ENCODE data around the gene CPNE9. TPM values are rescaled to one million over a fixed set of nuclear protein-coding genes. Genes with fewer than 3 reads are reported as not detected.

The CPNE9 gene
- total and polyA plus RNA-seq, 7 donors = 0.05 TPM; not detected in 6

DNA sequence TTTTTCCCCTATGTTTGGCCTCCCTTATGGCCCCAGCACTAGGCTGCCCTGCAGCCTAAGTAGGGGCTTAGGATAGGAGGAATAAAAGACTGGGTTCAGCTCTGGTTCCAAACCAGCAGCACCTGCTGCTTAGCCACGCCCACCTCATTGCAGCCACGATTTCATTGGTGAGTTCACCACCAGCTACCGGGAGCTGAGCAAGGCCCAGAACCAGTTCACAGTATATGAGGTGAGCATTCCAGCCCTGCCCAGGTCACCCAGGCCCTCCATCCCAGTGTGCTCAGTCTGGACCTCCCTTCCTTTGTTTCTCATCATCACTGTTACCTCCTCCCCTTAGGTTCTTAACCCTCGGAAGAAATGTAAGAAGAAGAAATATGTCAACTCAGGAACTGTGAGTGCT is 11.5 kb downstream of the CPNE9 start:
- Histone ChIP-seq H3K4me1 (no peaks in the 10 kb centered on the region), H3K9me3 (no peaks in the 10 kb centered on the region), H3K27ac (no peak overlapping the region), H3K4me3 (no peak overlapping the region), H3K27me3 (ENCODE audit: insufficient read depth in 3 of 3, low read length in 2 of 3) (no peaks in the 10 kb centered on the region), H3K36me3 (ENCODE audit: insufficient read depth in 1 of 2, low read depth in 1 of 2) (no peaks in the 10 kb centered on the region)
- DNase-seq (no peak), ATAC-seq (no peak)
- intact Hi-C loops (cut with DNase I) = no loop called here
- WGBS, 3 donors = 14 to 29% (median 21%) methylated on average over 4 of the region's 4 CpGs
- TF ChIP-seq, protein P1, sequence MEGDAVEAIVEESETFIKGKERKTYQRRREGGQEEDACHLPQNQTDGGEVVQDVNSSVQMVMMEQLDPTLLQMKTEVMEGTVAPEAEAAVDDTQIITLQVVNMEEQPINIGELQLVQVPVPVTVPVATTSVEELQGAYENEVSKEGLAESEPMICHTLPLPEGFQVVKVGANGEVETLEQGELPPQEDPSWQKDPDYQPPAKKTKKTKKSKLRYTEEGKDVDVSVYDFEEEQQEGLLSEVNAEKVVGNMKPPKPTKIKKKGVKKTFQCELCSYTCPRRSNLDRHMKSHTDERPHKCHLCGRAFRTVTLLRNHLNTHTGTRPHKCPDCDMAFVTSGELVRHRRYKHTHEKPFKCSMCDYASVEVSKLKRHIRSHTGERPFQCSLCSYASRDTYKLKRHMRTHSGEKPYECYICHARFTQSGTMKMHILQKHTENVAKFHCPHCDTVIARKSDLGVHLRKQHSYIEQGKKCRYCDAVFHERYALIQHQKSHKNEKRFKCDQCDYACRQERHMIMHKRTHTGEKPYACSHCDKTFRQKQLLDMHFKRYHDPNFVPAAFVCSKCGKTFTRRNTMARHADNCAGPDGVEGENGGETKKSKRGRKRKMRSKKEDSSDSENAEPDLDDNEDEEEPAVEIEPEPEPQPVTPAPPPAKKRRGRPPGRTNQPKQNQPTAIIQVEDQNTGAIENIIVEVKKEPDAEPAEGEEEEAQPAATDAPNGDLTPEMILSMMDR (IDR thresholded peaks at IDR 0.05) = no peak

DNA sequence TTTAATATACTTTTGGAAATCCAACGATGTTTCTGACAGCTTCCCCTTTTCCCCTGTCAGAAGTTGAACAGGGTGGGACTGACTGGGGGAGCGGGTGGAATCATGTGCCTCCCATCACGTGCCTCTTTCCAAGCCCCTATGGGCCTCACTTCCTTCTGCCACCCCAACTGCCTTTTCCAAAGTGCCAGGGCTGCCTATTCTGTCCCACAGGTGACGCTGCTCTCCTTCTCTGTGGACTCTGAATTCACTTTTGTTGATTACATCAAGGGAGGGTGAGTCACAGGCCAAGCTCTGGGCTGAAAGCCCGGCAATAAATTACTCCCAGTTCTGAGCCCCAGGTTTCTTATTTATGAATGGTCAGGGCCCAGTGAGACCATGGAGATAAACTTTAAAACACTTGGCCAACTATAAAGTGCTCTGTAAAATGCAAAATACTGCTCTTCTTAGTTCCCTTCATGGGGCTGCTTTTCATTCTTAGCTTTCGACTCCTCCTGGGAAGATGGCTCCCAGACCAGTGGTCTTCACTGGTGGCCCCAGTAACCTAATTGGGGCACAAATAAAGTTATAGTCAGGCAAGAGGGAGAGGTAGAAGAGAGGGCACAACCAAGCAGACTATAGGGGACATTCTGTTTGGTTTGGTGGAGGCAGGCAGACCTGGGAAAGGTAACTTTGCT is 12.3 kb downstream of the CPNE9 start:
- WGBS, 3 donors = 39 to 44% (median 42%) methylated on average over 6 of the region's 6 CpGs
- no peaks in the 10 kb centered on the region for H3K4me1 ChIP-seq
- H3K9me3 ChIP-seq = no peaks in the 10 kb centered on the region
- H3K4me3 ChIP-seq = no peak overlapping the region
- H3K36me3 ChIP-seq (ENCODE audit: insufficient read depth in 1 of 2, low read depth in 1 of 2) = no peaks in the 10 kb centered on the region
- TF ChIP-seq, protein P1 (IDR thresholded peaks at IDR 0.05) = peak; percentile 55
- no peaks in the 10 kb centered on the region for H3K27me3 ChIP-seq (ENCODE audit: insufficient read depth in 3 of 3, low read length in 2 of 3)
- intact Hi-C loops (cut with DNase I) = no loop called here
- DNase-seq = peak; percentile 70 to 78
- peak; percentile 93 to 98 (median 96) for ATAC-seq
- no peak overlapping the region for H3K27ac ChIP-seq

DNA sequence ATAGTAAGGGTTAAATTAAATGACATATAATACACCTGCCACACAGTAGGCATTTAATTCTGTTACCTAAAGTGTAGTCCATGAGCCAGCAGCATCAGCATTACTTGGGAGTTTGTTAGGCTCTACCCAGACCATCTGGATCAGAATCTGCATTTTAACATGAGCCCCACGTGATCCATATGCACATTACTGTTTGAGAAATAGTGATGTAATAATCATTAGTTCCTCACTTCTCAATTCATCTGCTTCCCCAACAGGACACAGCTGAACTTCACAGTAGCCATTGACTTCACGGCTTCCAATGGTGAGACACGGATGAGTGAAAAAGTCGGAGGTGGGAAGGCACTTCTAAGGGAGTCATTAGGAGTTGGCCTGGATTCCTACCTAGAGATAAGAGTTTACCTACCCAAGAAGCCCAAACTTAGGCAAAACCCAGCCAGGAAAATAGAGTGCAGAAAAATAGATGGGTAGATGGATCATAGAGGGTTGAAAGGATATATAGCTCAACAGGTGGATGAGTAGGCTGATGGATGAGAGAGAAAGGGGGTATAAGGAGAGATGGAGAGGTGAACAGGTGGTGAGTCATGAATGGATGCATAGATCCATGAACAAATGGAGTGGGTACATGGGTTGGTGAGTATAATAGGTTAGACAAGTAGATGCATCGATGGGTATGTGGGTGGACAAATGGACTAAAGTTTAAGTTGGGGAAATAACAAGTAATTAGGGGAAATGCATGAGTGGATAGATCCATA is 13.3 kb downstream of the CPNE9 start:
- Histone ChIP-seq H3K27ac (no peak overlapping the region), H3K36me3 (ENCODE audit: insufficient read depth in 1 of 2, low read depth in 1 of 2) (no peaks in the 10 kb centered on the region), H3K27me3 (ENCODE audit: insufficient read depth in 3 of 3, low read length in 2 of 3) (no peaks in the 10 kb centered on the region), H3K4me1 (no peaks in the 10 kb centered on the region), H3K9me3 (no peaks in the 10 kb centered on the region), H3K4me3 (no peak overlapping the region)
- no peak for ATAC-seq
- WGBS, 3 donors = 74 to 79% (median 77%) methylated on average over 5 of the region's 5 CpGs
- DNase-seq = no peak
- TF ChIP-seq, protein P1 (IDR thresholded peaks at IDR 0.05) = no peak
- intact Hi-C loops (cut with DNase I) = no loop called here

DNA sequence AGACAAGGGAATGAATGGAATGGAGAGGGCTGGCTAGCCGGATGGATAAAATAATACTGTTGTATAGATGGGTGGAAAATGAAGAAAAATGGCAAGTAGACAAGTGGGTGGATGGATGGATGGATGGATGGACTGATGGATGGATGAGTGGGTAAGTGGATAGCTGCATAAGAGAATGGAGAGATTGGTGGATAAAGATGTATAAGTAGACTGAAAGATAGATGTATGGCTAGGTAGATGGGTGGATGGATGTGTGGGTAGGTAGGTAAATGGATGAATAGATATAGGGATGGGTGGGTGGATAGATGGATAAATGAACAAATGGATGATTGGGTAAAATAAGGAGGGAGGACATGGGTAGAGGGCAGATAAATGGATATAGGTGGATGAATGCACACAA is 13.9 kb downstream of the CPNE9 start:
- Histone ChIP-seq H3K27ac (no peak overlapping the region), H3K4me3 (no peak overlapping the region), H3K27me3 (ENCODE audit: insufficient read depth in 3 of 3, low read length in 2 of 3) (no peaks in the 10 kb centered on the region), H3K9me3 (no peaks in the 10 kb centered on the region), H3K36me3 (ENCODE audit: insufficient read depth in 1 of 2, low read depth in 1 of 2) (no peaks in the 10 kb centered on the region), H3K4me1 (no peaks in the 10 kb centered on the region)
- DNase-seq (no peak), ATAC-seq (no peak)
- TF ChIP-seq, protein P1 (IDR thresholded peaks at IDR 0.05) = no peak
- 87 to 91% (median 90%) methylated on average over 1 of the region's 1 CpG for WGBS, 3 donors
- intact Hi-C loops (cut with DNase I) = no loop called here

All from psoas muscle (tissue), 8 donors.